Chondrocyte (in vitro differentiated cells): ENCODE results near the gene C2orf42. TPM values are rescaled to one million over a fixed set of nuclear protein-coding genes. Genes with fewer than 3 reads are reported as not detected.

Source experiments
- DNase-seq: peaks from one replicate; pipeline ENCODE4 v3.0.0; 2021; ENCODE audit warnings: mixed read lengths, low spot score
- H3K27ac Mint-ChIP-seq: one replicate; pipeline ENCODE4 v1.8.0; 2021; ENCODE audit warnings: mild to moderate bottlenecking, moderate library complexity, mixed read lengths; ENCODE audit not compliant: unreplicated experiment
- H3K27me3 Mint-ChIP-seq: 2 replicates; pipeline ENCODE4 v1.8.0; 2021; ENCODE audit warnings: low read depth, mixed read lengths
- H3K36me3 Mint-ChIP-seq: 2 replicates; pipeline ENCODE4 v1.8.0; 2021; ENCODE audit warnings: low read depth, mixed read lengths
- H3K4me1 Mint-ChIP-seq: 2 replicates; pipeline ENCODE4 v1.8.0; 2021; ENCODE audit warnings: low read depth, mild to moderate bottlenecking, mixed read lengths
- H3K4me3 Mint-ChIP-seq: one replicate; pipeline ENCODE4 v1.8.0; 2021; ENCODE audit warnings: mild to moderate bottlenecking, moderate library complexity, mixed read lengths; ENCODE audit not compliant: unreplicated experiment
- H3K9me3 Mint-ChIP-seq: 2 replicates; pipeline ENCODE4 v1.8.0; 2021; ENCODE audit warnings: low read depth, mixed read lengths
- CTCF ChIP-seq: fragments of 200-600 bp; sonication (generic); IDR thresholded peaks from 2 replicates; pipeline ENCODE4 v1.5.0; 2021; ENCODE audit warnings: antibody characterized with exemption, mild to moderate bottlenecking, moderate library complexity
- total RNA-seq: library from RNA; stranded (reverse); gene quantifications from 3 replicates; pipeline ENCODE4 v1.2.1, GENCODE V29; 2021

Gene C2orf42
- total RNA-seq, 1 donor from 2014 or later: 14.3 TPM

DNA sequence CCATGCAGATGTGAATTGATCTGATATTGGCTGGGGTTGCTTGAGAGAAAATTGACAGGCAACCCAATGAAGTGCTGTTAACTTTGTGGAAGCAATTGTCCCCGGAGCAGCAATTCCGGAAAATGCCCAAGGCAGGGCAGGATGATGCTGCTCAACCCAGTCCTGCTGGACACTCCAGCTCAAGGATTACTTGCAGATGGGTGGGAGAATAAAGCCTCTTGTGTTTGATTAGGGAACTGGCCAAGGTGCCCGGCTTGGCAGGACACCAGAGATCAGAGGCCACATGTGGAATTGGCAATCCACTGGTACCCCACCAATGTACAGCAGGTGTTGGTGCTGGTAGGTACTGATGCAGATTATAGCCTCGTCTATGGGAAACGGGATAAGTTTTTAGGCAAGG is 12.3 kb upstream of the C2orf42 start:
- no peaks in the 10 kb centered on the region for H3K4me1 Mint-ChIP-seq
- H3K9me3 Mint-ChIP-seq: no peaks in the 10 kb centered on the region
- no peak for DNase-seq
- H3K36me3 Mint-ChIP-seq: no peaks in the 10 kb centered on the region
- H3K4me3 Mint-ChIP-seq: no peak overlapping the region
- peak overlapping the region; percentile 41 for H3K27ac Mint-ChIP-seq
- no peaks in the 10 kb centered on the region for H3K27me3 Mint-ChIP-seq
- no peak for TF ChIP-seq CTCF

DNA sequence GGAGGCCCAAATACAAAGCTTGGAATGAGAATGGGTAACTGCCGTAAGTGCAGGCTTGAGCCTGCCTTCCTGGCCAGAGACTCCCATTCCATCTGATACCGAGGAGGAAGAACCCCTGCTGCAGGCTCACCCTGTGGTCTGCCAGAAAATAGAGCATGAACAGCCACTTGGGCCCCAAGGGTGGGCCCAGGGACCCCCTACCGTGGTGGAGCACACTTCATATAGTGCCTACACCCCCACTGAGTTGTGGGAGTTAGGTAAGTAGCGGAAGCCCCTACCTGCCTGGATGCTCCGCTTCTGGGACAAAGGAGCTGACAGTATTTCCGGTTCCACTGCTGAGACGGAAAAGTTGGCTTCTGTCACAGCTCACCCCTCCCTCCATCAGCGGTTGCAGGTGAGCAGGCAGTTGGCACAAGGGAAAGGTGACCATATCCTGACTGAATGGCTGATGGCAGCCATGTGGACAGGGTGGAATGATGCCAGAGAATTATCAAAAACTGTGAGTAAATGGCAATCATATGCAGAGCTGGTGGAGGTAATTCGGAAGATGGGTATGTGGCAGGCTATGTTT is 11.5 kb upstream of the C2orf42 start:
- H3K4me3 Mint-ChIP-seq: no peak overlapping the region
- TF ChIP-seq CTCF: no peak
- no peak for DNase-seq
- H3K27me3 Mint-ChIP-seq: no peaks in the 10 kb centered on the region
- no peaks in the 10 kb centered on the region for H3K9me3 Mint-ChIP-seq
- no peaks in the 10 kb centered on the region for H3K36me3 Mint-ChIP-seq
- H3K4me1 Mint-ChIP-seq: no peaks in the 10 kb centered on the region
- H3K27ac Mint-ChIP-seq: no peak overlapping the region

DNA sequence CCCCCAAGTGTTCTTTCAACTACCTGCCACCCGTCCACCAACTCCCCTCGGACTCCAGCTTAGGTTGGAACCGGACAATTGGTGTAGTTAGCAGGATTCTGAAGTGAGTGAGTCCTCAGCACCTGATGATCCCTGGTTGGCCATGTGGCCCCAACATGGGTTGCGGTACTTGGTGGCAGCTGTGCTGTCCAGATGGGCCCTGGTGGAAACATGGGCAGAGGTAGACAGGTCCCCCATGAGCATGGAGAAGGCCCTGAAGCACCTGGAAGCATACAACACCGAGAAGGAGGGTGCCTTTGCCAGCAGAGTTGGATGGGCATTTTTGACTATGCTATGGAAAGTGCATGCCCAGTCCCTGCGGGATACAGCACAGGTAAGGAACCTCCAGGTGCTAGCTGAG is 11.0 kb upstream of the C2orf42 start:
- no peak for TF ChIP-seq CTCF
- no peak for DNase-seq

DNA sequence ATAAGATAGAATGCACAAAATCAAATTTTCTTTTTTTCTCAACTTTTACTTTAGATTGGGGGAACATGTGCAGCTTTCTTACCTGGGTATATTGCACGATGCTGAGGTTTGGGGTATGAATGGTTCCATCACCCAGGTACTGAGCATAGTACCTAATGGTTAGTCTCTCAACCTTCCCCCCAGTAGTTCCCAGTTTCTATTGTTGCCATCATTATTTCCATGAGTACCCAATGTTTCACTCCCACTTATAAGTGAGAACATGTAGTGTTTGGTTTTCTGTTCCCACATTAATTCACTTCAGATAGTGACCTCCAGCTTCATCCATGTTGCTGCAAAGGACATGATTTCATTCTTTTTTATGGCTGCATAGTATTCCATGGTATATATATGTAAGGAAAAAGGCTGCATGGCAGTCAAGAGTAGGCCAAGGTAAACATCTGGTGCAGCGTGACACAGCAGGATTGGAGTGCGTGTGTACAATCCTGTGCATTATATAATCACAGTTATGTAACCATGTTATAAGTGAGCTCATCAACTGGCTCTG is 10.5 kb upstream of the C2orf42 start:
- Mint-ChIP-seq H3K27ac (no peak overlapping the region), H3K4me1 (no peaks in the 10 kb centered on the region), H3K4me3 (no peak overlapping the region), H3K36me3 (no peaks in the 10 kb centered on the region), H3K9me3 (no peaks in the 10 kb centered on the region), H3K27me3 (no peaks in the 10 kb centered on the region)
- TF ChIP-seq CTCF: no peak
- DNase-seq: no peak

More for the DNA sequence above, 11.0 kb upstream of the C2orf42 start:
- H3K36me3 Mint-ChIP-seq: no peaks in the 10 kb centered on the region
- no peak overlapping the region for H3K4me3 Mint-ChIP-seq
- H3K27ac Mint-ChIP-seq: no peak overlapping the region
- H3K27me3 Mint-ChIP-seq: no peaks in the 10 kb centered on the region
- H3K9me3 Mint-ChIP-seq: no peaks in the 10 kb centered on the region
- H3K4me1 Mint-ChIP-seq: no peaks in the 10 kb centered on the region

GRCh38 chr2:70199320-70199864 is 8.6 kb upstream of the C2orf42 start:
- Mint-ChIP-seq H3K27me3 (no peaks in the 10 kb centered on the region), H3K9me3 (no peaks in the 10 kb centered on the region), H3K4me3 (no peak overlapping the region), H3K4me1 (no peaks in the 10 kb centered on the region), H3K36me3 (no peaks in the 10 kb centered on the region), H3K27ac (no peak overlapping the region)
- no peak for TF ChIP-seq CTCF
- DNase-seq: no peak
